Neural progenitor cell (in vitro differentiated cells): ENCODE data around the gene PTGDR.

Experiments
- CTCF ChIP-seq: fragments of 200-600 bp; sonication (generic); IDR thresholded peaks from 2 replicates; pipeline ENCODE4 v1.5.1; 2017; ENCODE audit warnings: antibody characterized with exemption, mild to moderate bottlenecking
- EZH2 ChIP-seq: fragments of 200-600 bp; sonication (generic); IDR thresholded peaks from 2 replicates; pipeline ENCODE4 v1.6.1; 2017; ENCODE audit warnings: antibody characterized with exemption, mild to moderate bottlenecking, moderate library complexity

GRCh38 chr14:52258783-52259182 lies 8.7 kb upstream of the PTGDR start:
- TF ChIP-seq CTCF (no peak), EZH2 (no peak)
